CD14-positive monocyte (primary cell): ENCODE results near the gene HINFP. TPM values are rescaled to one million over a fixed set of nuclear protein-coding genes. Genes with fewer than 3 reads are reported as not detected.

Source experiments
- DNase-seq, 3 donors: peaks; one replicate each; pipeline ENCODE4 v3.0.0-alpha.2; 2011 to 2022
- H2AFZ ChIP-seq: 2 replicates; pipeline ENCODE4 v1.6.0; 2012; ENCODE audit warnings: mild to moderate bottlenecking, low read depth, low read length, inconsistent platforms; ENCODE audit not compliant: insufficient read depth, poor library complexity, severe bottlenecking
- H3K27ac ChIP-seq, 2 donors: 1 replicate in 1 of 2; 2 replicates in 1 of 2; pipeline ENCODE4 v1.5.1; 2012 to 2013; ENCODE audit warnings: low read length in 2 of 2, control low read depth in 1 of 2, inconsistent platforms in 1 of 2, low read depth in 1 of 2, mild to moderate bottlenecking in 1 of 2
- H3K27me3 ChIP-seq, 2 donors: one replicate each; pipeline versions ENCODE4 v1.6.0 to v1.6.1; 2011 to 2013; ENCODE audit warnings: low read length in 2 of 2; ENCODE audit not compliant: control insufficient read depth in 2 of 2, insufficient read depth in 2 of 2
- H3K36me3 ChIP-seq, 2 donors: replicated peaks in 1 of 2; 1 replicate in 1 of 2; 2 replicates in 1 of 2; pipeline versions ENCODE4 v1.5.1 to v1.6.1; 2012 to 2013; ENCODE audit warnings: low read length in 2 of 2, control low read depth in 1 of 2, inconsistent platforms in 1 of 2, mild to moderate bottlenecking in 1 of 2; ENCODE audit not compliant: insufficient read depth in 2 of 2, control insufficient read depth in 1 of 2
- H3K4me1 ChIP-seq, 2 donors: 1 replicate in 1 of 2; 2 replicates in 1 of 2; pipeline versions ENCODE4 v1.5.1 to v1.6.1; 2012 to 2013; ENCODE audit warnings: low read length in 2 of 2, control low read depth in 1 of 2, inconsistent platforms in 1 of 2, mild to moderate bottlenecking in 1 of 2, moderate library complexity in 1 of 2; ENCODE audit not compliant: insufficient read depth in 2 of 2, control insufficient read depth in 1 of 2
- H3K4me2 ChIP-seq: replicated peaks from 2 replicates; pipeline ENCODE3; 2012; ENCODE audit warnings: low read length, moderate library complexity, mild to moderate bottlenecking; ENCODE audit not compliant: poor library complexity, severe bottlenecking; ENCODE audit errors: extremely low read depth
- H3K4me3 ChIP-seq, 3 experiments: fragments of 200-600 bp in 1 of 3; sonication (generic) in 1 of 3; replicated peaks in 1 of 3; 1 replicate in 2 of 3; 2 replicates in 1 of 3; pipeline ENCODE4 v1.5.1; 2011 to 2013; ENCODE audit warnings: low read length in 3 of 3, mild to moderate bottlenecking in 3 of 3, control low read depth in 2 of 3, low read depth in 2 of 3, inconsistent platforms in 1 of 3, moderate library complexity in 1 of 3
- H3K79me2 ChIP-seq: 2 replicates; pipeline ENCODE4 v1.6.0; 2012; ENCODE audit warnings: mild to moderate bottlenecking, control low read depth, inconsistent platforms, low read length, moderate library complexity; ENCODE audit not compliant: insufficient read depth
- H3K9ac ChIP-seq: 2 replicates; pipeline ENCODE4 v1.6.0; 2017; ENCODE audit warnings: low read length, mild to moderate bottlenecking; ENCODE audit not compliant: insufficient read depth, poor library complexity, severe bottlenecking
- H3K9me3 ChIP-seq, 2 donors: replicated peaks in 1 of 2; 1 replicate in 1 of 2; 2 replicates in 1 of 2; pipeline versions ENCODE4 v1.5.1 to v1.6.1; 2012 to 2013; ENCODE audit warnings: low read length in 2 of 2, control low read depth in 1 of 2; ENCODE audit not compliant: control insufficient read depth in 1 of 2, insufficient read depth in 1 of 2
- H4K20me1 ChIP-seq: 2 replicates; pipeline ENCODE4 v1.6.0; 2012; ENCODE audit warnings: mild to moderate bottlenecking, low read length, control low read depth, moderate library complexity; ENCODE audit not compliant: insufficient read depth
- H3K27ac Mint-ChIP-seq, 7 donors: one replicate each; pipeline ENCODE4 v1.8.0; 2020; ENCODE audit warnings: mild to moderate bottlenecking in 7 of 7, mixed read lengths in 7 of 7, moderate library complexity in 6 of 7, inconsistent platforms in 2 of 7
- H3K27me3 Mint-ChIP-seq, 3 donors: one replicate each; pipeline ENCODE4 v1.8.0; 2021 to 2022; ENCODE audit warnings: low read depth in 3 of 3, mild to moderate bottlenecking in 3 of 3, mixed read lengths in 3 of 3, moderate library complexity in 3 of 3, inconsistent platforms in 1 of 3
- H3K36me3 Mint-ChIP-seq, 2 donors: one replicate each; pipeline ENCODE4 v1.8.0; 2020; ENCODE audit warnings: mixed read lengths in 2 of 2, inconsistent platforms in 1 of 2, mild to moderate bottlenecking in 1 of 2
- H3K4me1 Mint-ChIP-seq: one replicate; pipeline ENCODE4 v1.8.0; 2020; ENCODE audit warnings: mild to moderate bottlenecking, mixed read lengths
- H3K4me3 Mint-ChIP-seq, 2 donors: one replicate each; pipeline ENCODE4 v1.8.0; 2020; ENCODE audit warnings: mild to moderate bottlenecking in 2 of 2, mixed read lengths in 2 of 2, moderate library complexity in 1 of 2
- H3K9me3 Mint-ChIP-seq, 7 donors: one replicate each; pipeline ENCODE4 v1.8.0; 2020 to 2022; ENCODE audit warnings: mixed read lengths in 7 of 7, mild to moderate bottlenecking in 6 of 7, moderate library complexity in 6 of 7, inconsistent platforms in 2 of 7
- CTCF ChIP-seq: fragments of 200-600 bp; IDR thresholded peaks from one replicate; pipeline ENCODE4 v1.8.0; 2022; ENCODE audit warnings: antibody characterized with exemption, mild to moderate bottlenecking
- WGBS: methylation state at CpG from one replicate; pipeline ENCODE4 v1.1.5; 2013; ENCODE audit warnings: missing lambda C conversion rate; ENCODE audit not compliant: insufficient coverage; 5-methylcytosine and 5-hydroxymethylcytosine counted together
- intact Hi-C, 2 donors: fragments of 100-400 bp; cut with micrococcal nuclease; formaldehyde crosslinking; loops; one replicate each; pipeline versions ENCODE4 v1.15.0 to v1.15.1; 2023
- polyA plus RNA-seq, 3 donors: library from polyadenylated mRNA; depleted of rRNA in 1 of 3; unstranded in 2 of 3; stranded (reverse) in 1 of 3; fragments of 300-500 nt in 2 of 3; fragments of >200 nt in 1 of 3; fragmentation: Illumina TruSeq in 2 of 3; gene quantifications; 1 replicate in 2 of 3; 2 replicates in 1 of 3; pipeline ENCODE4 v1.2.3, GENCODE V29; 2012 to 2021

HINFP gene
- polyA plus RNA-seq, 3 donors = 8.0 to 43.0 (median 8.6) TPM

GRCh38 chr11:119108857-119109221, 12.5 kb upstream of the HINFP start:
- peak overlapping the region; percentile 81 for H3K9ac ChIP-seq
- H3K27me3 Mint-ChIP-seq = no peaks in the 10 kb centered on the region
- H3K4me3 ChIP-seq = peak overlapping the region; percentile 85 to 93 (median 92)
- peaks cover 71% of the 10 kb centered on the region for H3K79me2 ChIP-seq
- H3K4me1 ChIP-seq = peaks cover 37 to 57% of the 10 kb centered on the region in 2 donors
- no peaks in the 10 kb centered on the region for H3K27me3 ChIP-seq
- H3K9me3 ChIP-seq = no peaks in the 10 kb centered on the region
- H3K36me3 Mint-ChIP-seq = peaks cover 44 to 49% of the 10 kb centered on the region in 2 donors
- TF ChIP-seq CTCF = no peak
- peak overlapping the region; percentile 90 for H3K4me2 ChIP-seq
- peak overlapping the region; percentile 75 for H2AFZ ChIP-seq
- H4K20me1 ChIP-seq = peaks cover 50% of the 10 kb centered on the region
- H3K27ac Mint-ChIP-seq = peak overlapping the region; percentile 82 to 94 (median 87)
- no peak for DNase-seq
- H3K9me3 Mint-ChIP-seq = no peaks in the 10 kb centered on the region
- H3K4me3 Mint-ChIP-seq = peak overlapping the region; percentile 89 to 97
- intact Hi-C loops = loop anchor here in 1 of 2 donors (5.0 kb wide), 1 partner anchor 182 kb away; the partner anchor contains the start of gene BCL9L
- 67% methylated on average over 1 of the region's 2 CpGs for WGBS
- peaks cover 55% of the 10 kb centered on the region for H3K4me1 Mint-ChIP-seq
- peaks cover 42 to 45% of the 10 kb centered on the region in 2 donors for H3K36me3 ChIP-seq
- H3K27ac ChIP-seq = peak overlapping the region; percentile 10 to 86

- peak overlapping the region in 1 of 3 experiments; percentile 93 for H3K4me3 ChIP-seq
- peaks cover 60% of the 10 kb centered on the region for H3K4me1 Mint-ChIP-seq
- H3K79me2 ChIP-seq = peaks cover 70% of the 10 kb centered on the region
- peaks cover 45 to 65% of the 10 kb centered on the region in 2 donors for H3K4me1 ChIP-seq
- TF ChIP-seq CTCF = no peak
- H3K36me3 ChIP-seq = peaks cover 51 to 55% of the 10 kb centered on the region in 2 donors
- H3K9me3 Mint-ChIP-seq = no peaks in the 10 kb centered on the region
- H3K27ac Mint-ChIP-seq = peak overlapping the region in 2 of 7 donors; percentile 15 to 54
- H3K27me3 Mint-ChIP-seq = no peaks in the 10 kb centered on the region
- H3K4me3 Mint-ChIP-seq = peak overlapping the region in 1 of 2 donors; percentile 97
- H2AFZ ChIP-seq = no peak overlapping the region
- intact Hi-C loops = loop anchor here in 1 of 2 donors (5.0 kb wide), 1 partner anchor 183 kb away; the partner anchor contains the start of gene BCL9L
- WGBS = 100% methylated on average over 3 of the region's 3 CpGs
- peak overlapping the region; percentile 90 for H3K4me2 ChIP-seq
- no peaks in the 10 kb centered on the region for H3K9me3 ChIP-seq
- peak overlapping the region in 1 of 2 donors; percentile 38 for H3K27ac ChIP-seq
- peaks cover 50% of the 10 kb centered on the region for H4K20me1 ChIP-seq
- H3K27me3 ChIP-seq = no peaks in the 10 kb centered on the region
- H3K36me3 Mint-ChIP-seq = peaks cover 49 to 59% of the 10 kb centered on the region in 2 donors
- no peak overlapping the region for H3K9ac ChIP-seq
- no peak for DNase-seq
Observed at GRCh38 chr11:119109843-119110242, 11.5 kb upstream of the HINFP start.
